Gastrocnemius medialis (tissue), 4 donors: ENCODE results near the gene ZDHHC8.

Experiments
- POLR2A ChIP-seq, 2 donors: fragments of 450-650 bp; IDR thresholded peaks; one replicate each; pipeline ENCODE4 v1.6.1; 2017; ENCODE audit warnings: antibody characterized with exemption in 2 of 2, mild to moderate bottlenecking in 2 of 2, moderate library complexity in 2 of 2
- TF ChIP-seq, protein P1 (sequence below), 5 experiments: fragments of 450-650 bp in 3 of 5; fragments of 200-600 bp in 2 of 5; sonication (generic) in 2 of 5; IDR thresholded peaks in 4 of 5; conservative IDR thresholded peaks in 1 of 5; 1 replicate in 4 of 5; 2 replicates in 1 of 5; pipeline ENCODE4 v1.5.1; 2016 to 2019; ENCODE audit warnings: antibody characterized with exemption in 5 of 5, mild to moderate bottlenecking in 3 of 5, moderate library complexity in 3 of 5

DNA sequence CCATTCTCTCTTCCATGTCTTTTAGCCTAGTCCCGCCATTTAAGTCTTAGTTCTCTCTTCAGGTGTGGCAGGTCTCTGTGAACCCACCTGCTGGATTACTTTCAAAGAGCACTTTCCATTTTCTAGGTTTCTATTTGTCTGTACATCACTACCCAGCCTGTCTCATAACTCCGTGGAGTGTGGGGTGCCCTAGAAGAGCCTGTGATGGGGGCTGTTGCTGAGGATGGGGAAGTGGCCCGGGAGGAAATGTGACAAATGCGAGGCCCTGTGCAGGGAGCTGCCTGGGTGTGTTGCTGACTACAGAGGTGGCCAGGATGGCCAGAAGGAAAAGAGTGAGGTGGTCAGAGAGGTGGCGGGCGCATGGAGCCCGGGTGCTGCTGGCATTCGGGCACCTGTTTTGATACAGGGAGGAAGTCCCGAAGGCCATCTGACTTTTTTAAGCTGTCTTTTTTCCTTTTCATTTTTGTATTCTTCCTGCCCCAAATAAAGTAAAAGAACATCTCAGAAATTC is 40.8 kb upstream of the ZDHHC8 start:
- TF ChIP-seq POLR2A (IDR thresholded peaks at IDR 0.05) = no peak
- TF ChIP-seq, protein P1, sequence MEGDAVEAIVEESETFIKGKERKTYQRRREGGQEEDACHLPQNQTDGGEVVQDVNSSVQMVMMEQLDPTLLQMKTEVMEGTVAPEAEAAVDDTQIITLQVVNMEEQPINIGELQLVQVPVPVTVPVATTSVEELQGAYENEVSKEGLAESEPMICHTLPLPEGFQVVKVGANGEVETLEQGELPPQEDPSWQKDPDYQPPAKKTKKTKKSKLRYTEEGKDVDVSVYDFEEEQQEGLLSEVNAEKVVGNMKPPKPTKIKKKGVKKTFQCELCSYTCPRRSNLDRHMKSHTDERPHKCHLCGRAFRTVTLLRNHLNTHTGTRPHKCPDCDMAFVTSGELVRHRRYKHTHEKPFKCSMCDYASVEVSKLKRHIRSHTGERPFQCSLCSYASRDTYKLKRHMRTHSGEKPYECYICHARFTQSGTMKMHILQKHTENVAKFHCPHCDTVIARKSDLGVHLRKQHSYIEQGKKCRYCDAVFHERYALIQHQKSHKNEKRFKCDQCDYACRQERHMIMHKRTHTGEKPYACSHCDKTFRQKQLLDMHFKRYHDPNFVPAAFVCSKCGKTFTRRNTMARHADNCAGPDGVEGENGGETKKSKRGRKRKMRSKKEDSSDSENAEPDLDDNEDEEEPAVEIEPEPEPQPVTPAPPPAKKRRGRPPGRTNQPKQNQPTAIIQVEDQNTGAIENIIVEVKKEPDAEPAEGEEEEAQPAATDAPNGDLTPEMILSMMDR (IDR thresholded peaks at IDR 0.05 in 4 of 5, conservative IDR thresholded peaks at IDR 0.05 in 1 of 5) = no peak
